Breast epithelium (tissue), 3 donors: ENCODE measurements around the gene ECHS1.

ENCODE experiments used
- CTCF ChIP-seq, 3 donors: fragments of 450-650 bp; IDR thresholded peaks; one replicate each; pipeline ENCODE4 v1.5.1; 2016 to 2017; ENCODE audit warnings: antibody characterized with exemption in 3 of 3, mild to moderate bottlenecking in 3 of 3, moderate library complexity in 3 of 3
- POLR2A ChIP-seq: fragments of 450-650 bp; IDR thresholded peaks from one replicate; pipeline ENCODE4 v1.6.1; 2016; ENCODE audit warnings: antibody characterized with exemption, mild to moderate bottlenecking, moderate library complexity
- POLR2AphosphoS5 ChIP-seq, 3 donors: sonication (generic); formaldehyde crosslinking; IDR thresholded peaks; one replicate each; pipeline ENCODE4 v1.6.1; 2017; ENCODE audit warnings: antibody characterized with exemption in 3 of 3

DNA sequence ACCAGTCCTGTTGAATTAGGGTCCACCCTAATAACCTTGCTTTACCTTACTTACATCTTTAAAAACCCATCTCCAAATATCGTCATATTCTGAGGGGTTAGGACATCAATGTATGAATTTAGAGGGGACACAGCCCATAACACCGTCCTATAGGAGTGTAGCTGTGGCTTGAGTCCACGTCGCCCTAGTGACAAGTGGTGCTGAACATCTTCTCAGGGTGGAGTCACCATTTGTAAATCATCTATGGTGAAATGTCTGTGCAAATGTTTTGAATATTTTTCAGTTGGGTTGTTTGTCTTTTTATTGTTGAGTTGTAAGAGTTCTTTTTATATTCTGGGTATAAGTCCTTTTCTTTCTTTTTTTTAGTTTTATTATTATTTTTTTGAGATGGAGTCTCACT is 31.2 kb downstream of the ECHS1 start:
- no peak for TF ChIP-seq CTCF (IDR thresholded peaks at IDR 0.05)
- TF ChIP-seq POLR2A: no peak
- no peak for TF ChIP-seq POLR2AphosphoS5 (IDR thresholded peaks at IDR 0.05)
